ENCODE results near the gene SMIM1.
"Not testable (repeated sequence)": the region's sequence is repeated elsewhere in the genome, so short reads cannot be mapped to it uniquely, and the experiment has no call there.

The SMIM1 gene

DNA sequence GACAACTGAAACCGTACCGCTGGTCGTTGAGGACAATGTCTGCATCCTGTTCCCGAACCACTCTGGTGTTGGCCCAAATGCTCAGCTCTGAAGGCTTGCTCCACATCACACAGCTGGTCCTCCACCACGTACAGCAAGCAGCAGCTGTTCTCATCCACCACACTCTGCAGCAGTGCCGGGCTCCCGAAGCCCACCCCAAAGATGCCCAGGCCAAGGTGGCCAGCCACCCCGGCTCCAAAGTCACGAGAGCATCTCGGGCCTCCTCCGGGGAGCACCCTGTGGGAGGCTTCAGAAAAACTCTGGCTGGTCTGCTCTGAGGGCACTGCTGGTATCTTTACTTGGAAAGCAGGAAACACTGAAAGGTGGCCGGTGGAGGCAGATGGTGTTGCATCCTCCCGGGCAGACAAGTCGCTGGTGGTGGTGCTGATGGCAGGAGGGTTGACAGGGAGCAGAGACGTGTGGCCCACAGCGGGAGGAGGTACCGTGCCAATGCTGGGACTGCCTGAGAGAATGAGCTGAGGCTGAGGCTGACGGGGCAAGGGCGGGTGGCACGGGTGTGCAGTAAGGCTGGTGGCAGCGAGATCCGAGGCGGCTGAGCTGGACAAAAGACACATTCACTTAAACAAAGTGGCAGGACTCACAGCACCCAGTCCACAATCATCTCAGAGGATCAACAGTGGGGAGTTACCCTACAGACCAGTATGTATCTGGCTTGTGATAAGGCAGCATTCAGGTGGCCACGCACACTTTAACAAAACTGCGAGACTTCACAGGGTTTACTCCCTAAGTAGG lies 26.8 kb upstream of the SMIM1 start:
- TF ChIP-seq, protein P1, sequence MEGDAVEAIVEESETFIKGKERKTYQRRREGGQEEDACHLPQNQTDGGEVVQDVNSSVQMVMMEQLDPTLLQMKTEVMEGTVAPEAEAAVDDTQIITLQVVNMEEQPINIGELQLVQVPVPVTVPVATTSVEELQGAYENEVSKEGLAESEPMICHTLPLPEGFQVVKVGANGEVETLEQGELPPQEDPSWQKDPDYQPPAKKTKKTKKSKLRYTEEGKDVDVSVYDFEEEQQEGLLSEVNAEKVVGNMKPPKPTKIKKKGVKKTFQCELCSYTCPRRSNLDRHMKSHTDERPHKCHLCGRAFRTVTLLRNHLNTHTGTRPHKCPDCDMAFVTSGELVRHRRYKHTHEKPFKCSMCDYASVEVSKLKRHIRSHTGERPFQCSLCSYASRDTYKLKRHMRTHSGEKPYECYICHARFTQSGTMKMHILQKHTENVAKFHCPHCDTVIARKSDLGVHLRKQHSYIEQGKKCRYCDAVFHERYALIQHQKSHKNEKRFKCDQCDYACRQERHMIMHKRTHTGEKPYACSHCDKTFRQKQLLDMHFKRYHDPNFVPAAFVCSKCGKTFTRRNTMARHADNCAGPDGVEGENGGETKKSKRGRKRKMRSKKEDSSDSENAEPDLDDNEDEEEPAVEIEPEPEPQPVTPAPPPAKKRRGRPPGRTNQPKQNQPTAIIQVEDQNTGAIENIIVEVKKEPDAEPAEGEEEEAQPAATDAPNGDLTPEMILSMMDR (IDR thresholded peaks at IDR 0.05; ENCODE audit: low read depth, low read length) = no peak
- no peak overlapping the region for H3K4me3 ChIP-seq (ENCODE audit: low read depth, low read length)

GRCh38 chr1:3746389-3746829 lies 26.1 kb upstream of the SMIM1 start:
- H3K4me3 ChIP-seq (ENCODE audit: low read depth, low read length) = peak overlapping the region; percentile 64
- TF ChIP-seq, protein P1 (IDR thresholded peaks at IDR 0.05; ENCODE audit: low read depth, low read length) = no peak

DNA sequence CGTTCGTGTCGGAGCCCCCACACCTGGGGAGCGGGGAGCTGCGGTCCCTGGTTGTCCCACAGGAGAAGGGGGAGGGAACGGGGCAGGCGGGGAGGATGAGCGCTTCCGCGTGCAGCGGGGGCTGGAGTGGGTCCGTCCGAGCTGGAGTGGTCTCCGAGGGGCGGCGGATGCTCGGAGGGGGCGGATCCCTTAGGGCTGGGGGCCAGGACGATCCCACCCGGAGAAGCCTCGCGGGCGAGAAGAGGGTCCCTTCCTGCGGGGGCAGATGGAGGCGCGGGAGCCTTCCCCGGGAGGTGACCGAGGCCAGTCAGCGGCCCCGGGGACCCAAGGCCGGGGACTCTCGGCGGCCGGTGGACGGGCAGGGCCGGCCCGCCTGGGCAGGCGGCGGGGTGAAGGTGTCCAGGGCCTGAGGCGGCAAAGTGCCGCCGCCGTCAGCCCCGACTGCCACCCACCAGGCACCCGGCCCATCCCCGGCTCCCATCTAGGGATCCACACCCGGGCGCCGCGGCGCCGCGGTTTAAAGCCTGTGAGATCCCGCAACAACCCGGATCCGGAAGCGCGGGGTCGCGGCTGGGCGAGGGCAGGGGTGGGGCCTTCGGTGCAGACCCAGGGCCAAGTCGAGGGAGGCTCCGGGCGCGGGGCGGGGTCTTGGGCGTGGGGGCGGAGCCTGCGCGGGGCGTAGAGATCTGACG lies 25.6 kb upstream of the SMIM1 start:
- TF ChIP-seq, protein P1 (IDR thresholded peaks at IDR 0.05; ENCODE audit: low read depth, low read length) = no peak
- peak overlapping the region; percentile 64 for H3K4me3 ChIP-seq (ENCODE audit: low read depth, low read length)

DNA sequence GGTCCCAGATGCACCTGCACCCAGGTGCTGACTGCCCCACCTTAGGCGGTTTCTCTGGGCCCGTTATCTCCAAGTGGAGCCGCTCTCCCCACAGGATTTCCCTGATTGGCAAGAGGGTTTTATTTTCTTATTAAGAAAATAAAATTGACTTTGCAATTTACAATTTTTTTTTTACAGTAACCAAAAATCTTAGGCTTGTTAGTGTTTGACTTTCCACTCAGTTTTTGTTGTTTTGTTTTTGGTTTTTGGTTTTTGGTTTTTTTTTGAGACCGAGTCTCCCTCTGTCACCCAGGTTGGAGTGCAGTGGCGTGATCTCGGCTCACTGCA lies 25.1 kb upstream of the SMIM1 start:
- TF ChIP-seq, protein P1 (IDR thresholded peaks at IDR 0.05; ENCODE audit: low read depth, low read length) = no peak
- H3K4me3 ChIP-seq (ENCODE audit: low read depth, low read length) = peak overlapping the region; percentile 64

DNA sequence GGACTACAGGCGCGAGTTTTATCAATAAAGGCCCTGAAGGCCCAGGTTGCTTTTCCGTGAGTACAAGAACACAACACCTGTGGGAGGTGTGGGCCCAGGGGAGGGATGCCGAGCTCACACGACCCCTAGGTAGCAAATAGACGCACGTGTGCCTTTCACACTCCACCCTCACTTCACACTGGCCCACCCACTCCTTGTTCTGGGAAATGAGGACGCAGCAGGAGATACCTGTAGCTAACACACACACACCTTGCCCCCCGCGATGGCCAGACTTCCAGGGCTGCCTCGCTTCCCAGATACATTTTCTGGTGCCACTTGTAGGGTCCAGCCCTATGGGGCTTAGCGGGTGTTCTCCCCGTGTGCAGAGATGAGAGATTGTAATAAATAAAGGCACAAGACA lies 24.6 kb upstream of the SMIM1 start:
- TF ChIP-seq, protein P1 (IDR thresholded peaks at IDR 0.05; ENCODE audit: low read depth, low read length) = no peak
- H3K4me3 ChIP-seq (ENCODE audit: low read depth, low read length) = peak overlapping the region; percentile 64; the same call in 1 of the 2 replicates

- H3K4me3 ChIP-seq (ENCODE audit: low read depth, low read length) = not testable (repeated sequence)
These were observed 24.1 kb upstream of the SMIM1 start for GRCh38 chr1:3748316-3748900.

DNA sequence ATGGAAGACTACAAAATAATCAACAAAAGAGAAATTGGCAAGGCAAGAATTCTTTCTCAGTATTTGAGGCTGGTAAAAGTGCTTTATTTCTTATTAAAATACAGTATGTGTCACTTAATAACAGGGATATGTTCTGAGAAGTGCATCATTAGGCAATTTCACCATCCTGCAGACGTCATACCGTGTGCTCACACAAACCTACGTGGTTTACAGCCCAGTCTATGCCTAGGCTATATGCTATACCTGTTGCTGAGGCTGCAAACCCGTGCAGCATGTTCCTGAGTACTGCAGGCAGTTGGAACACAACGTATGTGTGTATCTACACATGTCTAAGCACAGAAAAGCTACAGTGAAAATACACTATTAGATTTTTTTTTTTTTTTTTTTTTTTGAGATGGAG lies 23.0 kb upstream of the SMIM1 start:
- TF ChIP-seq, protein P1 (IDR thresholded peaks at IDR 0.05; ENCODE audit: low read depth, low read length) = no peak

More for the DNA sequence above, 23.0 kb upstream of the SMIM1 start:
- no peak overlapping the region for H3K4me3 ChIP-seq (ENCODE audit: low read depth, low read length)
